BE2C (cell line): ENCODE results near the gene IL23A.
"Not testable (repeated sequence)": the region's sequence is repeated elsewhere in the genome, so short reads cannot be mapped to it uniquely, and the experiment has no call there.

Experiments used
- DNase-seq: peaks from one replicate; pipeline ENCODE4 v3.0.0-alpha.2; 2020
- H3K27me3 ChIP-seq: fragments of 250-450 bp; sonication (Bioruptor Pico); 2 replicates; pipeline ENCODE4 v1.5.1; 2020; ENCODE audit warnings: mild to moderate bottlenecking
- H3K36me3 ChIP-seq: fragments of 250-450 bp; sonication (Bioruptor Pico); 2 replicates; pipeline ENCODE4 v1.5.1; 2020; ENCODE audit warnings: mild to moderate bottlenecking
- H3K4me1 ChIP-seq: fragments of 250-450 bp; sonication (Bioruptor Pico); 2 replicates; pipeline ENCODE4 v1.5.1; 2020
- H3K4me3 ChIP-seq: 2 replicates; pipeline ENCODE4 v1.5.1; 2011; ENCODE audit warnings: low read depth, low read length
- H3K9me3 ChIP-seq: fragments of 250-450 bp; sonication (Bioruptor Pico); 2 replicates; pipeline ENCODE4 v1.5.1; 2020
- TF ChIP-seq, protein P1 (sequence below): IDR thresholded peaks from 2 replicates; pipeline ENCODE4 v1.5.1; 2012; ENCODE audit warnings: mild to moderate bottlenecking, low read depth, low read length

The IL23A gene

DNA sequence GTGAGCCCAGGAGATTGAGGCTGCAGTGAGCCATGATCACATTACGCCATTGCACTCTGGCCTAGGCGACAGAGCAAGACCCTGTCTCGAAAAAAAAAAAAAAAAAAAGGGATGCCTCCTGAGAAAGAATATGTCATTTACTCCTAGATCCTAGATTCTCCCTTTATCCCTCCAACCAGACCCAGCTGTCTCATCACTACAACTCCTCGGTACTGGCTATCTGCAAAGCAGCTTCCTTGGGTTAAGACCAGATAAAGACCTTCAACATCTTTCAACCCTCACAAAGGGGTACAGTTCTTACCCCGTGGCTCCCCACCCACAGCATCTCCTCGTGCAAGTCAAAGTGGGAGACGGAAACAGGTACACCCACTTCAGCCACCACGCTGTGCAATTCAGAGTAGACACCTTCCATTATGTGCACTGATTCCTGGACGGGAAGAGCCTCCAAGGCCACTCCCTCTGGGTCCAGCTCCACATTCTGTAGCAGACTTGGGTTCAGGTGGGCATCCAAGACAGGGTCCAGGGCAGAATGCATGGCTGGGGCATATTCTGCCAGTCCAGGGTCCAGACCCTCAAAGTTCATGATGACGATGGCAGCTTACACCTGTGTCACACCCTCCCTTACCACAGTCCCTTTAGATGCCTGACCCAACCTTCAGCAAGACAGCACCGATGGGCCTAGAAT is 6.0 kb upstream of the IL23A start:
- no peaks in the 10 kb centered on the region for H3K4me1 ChIP-seq
- no peaks in the 10 kb centered on the region for H3K9me3 ChIP-seq
- H3K27me3 ChIP-seq: no peaks in the 10 kb centered on the region
- peaks cover 6% of the 10 kb centered on the region for H3K36me3 ChIP-seq
- H3K4me3 ChIP-seq: peak overlapping the region; percentile 73
- no peak for DNase-seq
- TF ChIP-seq, protein P1, sequence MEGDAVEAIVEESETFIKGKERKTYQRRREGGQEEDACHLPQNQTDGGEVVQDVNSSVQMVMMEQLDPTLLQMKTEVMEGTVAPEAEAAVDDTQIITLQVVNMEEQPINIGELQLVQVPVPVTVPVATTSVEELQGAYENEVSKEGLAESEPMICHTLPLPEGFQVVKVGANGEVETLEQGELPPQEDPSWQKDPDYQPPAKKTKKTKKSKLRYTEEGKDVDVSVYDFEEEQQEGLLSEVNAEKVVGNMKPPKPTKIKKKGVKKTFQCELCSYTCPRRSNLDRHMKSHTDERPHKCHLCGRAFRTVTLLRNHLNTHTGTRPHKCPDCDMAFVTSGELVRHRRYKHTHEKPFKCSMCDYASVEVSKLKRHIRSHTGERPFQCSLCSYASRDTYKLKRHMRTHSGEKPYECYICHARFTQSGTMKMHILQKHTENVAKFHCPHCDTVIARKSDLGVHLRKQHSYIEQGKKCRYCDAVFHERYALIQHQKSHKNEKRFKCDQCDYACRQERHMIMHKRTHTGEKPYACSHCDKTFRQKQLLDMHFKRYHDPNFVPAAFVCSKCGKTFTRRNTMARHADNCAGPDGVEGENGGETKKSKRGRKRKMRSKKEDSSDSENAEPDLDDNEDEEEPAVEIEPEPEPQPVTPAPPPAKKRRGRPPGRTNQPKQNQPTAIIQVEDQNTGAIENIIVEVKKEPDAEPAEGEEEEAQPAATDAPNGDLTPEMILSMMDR: no peak

DNA sequence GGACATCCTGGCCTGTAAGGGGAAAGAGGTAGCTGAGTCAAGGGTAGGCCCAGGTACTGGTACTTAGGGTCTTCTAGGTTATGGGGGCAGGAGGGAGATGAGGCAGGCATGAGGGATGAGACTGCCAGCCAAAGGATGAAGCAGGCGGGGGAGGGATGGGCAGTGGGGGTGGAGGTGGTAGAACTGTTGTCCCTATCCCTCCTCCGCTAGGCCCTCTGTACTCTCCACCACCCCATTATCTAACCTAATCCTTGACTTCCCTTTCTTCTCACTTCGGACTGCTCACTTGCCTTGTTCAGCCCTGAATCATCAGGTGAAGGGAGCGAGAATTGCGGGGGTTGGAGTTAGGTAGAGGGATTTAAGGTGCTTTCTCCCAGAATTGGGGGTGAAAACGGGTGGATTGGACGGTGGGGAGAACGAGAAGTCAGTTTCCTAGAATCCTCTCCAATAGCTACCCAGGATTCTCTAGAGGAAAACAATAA is 5.4 kb upstream of the IL23A start:
- Histone ChIP-seq H3K4me3 (peak overlapping the region; percentile 73), H3K4me1 (no peaks in the 10 kb centered on the region), H3K36me3 (peaks cover under 1% of the 10 kb centered on the region; the same call in 1 of the 2 replicates), H3K9me3 (no peaks in the 10 kb centered on the region), H3K27me3 (no peaks in the 10 kb centered on the region)
- no peak for DNase-seq
- TF ChIP-seq, protein P1: no peak

GRCh38 chr12:56333679-56334489 is 4.8 kb upstream of the IL23A start, which contains the start of gene PAN2:
Gene PAN2, minus strand, starts transcription at chr12:56334000. Its CDS starts 906 bp downstream, at chr12:56333094.
- no peaks in the 10 kb centered on the region for H3K4me1 ChIP-seq
- peak; percentile 95 for DNase-seq
- no peaks in the 10 kb centered on the region for H3K36me3 ChIP-seq
- TF ChIP-seq, protein P1: peak; percentile 82
- no peaks in the 10 kb centered on the region for H3K9me3 ChIP-seq
- peak within 1 kb of the TSS; percentile 73 for H3K4me3 ChIP-seq
- H3K27me3 ChIP-seq: no peaks in the 10 kb centered on the region

- TF ChIP-seq, protein P1: no peak
- no peak for DNase-seq
- Histone ChIP-seq H3K4me3 (peak overlapping the region; percentile 73), H3K27me3 (no peaks in the 10 kb centered on the region), H3K36me3 (no peaks in the 10 kb centered on the region), H3K4me1 (no peaks in the 10 kb centered on the region), H3K9me3 (no peaks in the 10 kb centered on the region)
Observed at GRCh38 chr12:56334490-56334793, 4.2 kb upstream of the IL23A start.

GRCh38 chr12:56335527-56335926 is 3.2 kb upstream of the IL23A start:
- H3K9me3 ChIP-seq, H3K27me3 ChIP-seq, H3K4me1 ChIP-seq, H3K4me3 ChIP-seq, H3K36me3 ChIP-seq, DNase-seq: not testable (repeated sequence)

- TF ChIP-seq, protein P1: no peak
- Histone ChIP-seq H3K4me1 (no peaks in the 10 kb centered on the region), H3K36me3 (no peaks in the 10 kb centered on the region), H3K4me3 (no peak overlapping the region), H3K9me3 (no peaks in the 10 kb centered on the region), H3K27me3 (no peaks in the 10 kb centered on the region)
- DNase-seq: no peak
Observed at GRCh38 chr12:56336361-56337167, 2.1 kb upstream of the IL23A start.
